Measurements from ENCODE around the gene NES.

DNA sequence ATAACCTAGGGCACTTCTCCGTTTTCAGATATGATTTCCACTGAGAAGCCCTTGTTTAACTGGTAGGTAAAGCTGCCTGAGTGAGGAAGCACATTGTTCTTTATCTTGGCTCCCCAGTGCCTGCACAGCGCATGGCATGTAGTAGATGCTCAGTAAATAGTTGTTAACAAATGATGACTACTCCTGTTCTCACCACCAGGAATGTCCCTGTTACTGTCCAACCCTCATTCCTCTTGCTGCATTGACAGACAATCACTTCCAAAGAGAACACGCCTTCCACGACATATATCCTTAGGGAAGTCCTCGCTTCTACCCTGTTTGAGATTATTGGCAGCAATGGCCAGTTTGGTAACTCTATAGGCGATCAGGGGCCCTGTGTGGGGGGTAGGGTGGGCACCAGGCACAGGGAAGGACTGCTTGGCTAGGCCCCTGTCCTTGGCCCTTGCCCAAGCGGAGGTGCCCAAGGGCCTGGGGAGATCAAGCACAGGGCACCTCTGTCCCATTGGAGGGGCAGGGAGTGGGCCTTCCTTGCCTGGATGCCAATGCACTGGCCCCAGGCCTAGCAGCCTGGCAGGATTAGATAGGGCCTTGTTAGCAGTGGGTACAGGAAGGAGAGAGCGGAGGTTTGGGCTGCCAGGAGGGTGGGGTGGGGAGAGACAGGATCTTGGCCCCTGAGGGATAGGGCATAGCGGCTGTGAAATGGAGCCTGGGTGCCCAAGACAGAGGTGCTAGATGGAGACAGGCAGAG lies 10.2 kb downstream of the NES start:
- TF ChIP-seq, protein P1, sequence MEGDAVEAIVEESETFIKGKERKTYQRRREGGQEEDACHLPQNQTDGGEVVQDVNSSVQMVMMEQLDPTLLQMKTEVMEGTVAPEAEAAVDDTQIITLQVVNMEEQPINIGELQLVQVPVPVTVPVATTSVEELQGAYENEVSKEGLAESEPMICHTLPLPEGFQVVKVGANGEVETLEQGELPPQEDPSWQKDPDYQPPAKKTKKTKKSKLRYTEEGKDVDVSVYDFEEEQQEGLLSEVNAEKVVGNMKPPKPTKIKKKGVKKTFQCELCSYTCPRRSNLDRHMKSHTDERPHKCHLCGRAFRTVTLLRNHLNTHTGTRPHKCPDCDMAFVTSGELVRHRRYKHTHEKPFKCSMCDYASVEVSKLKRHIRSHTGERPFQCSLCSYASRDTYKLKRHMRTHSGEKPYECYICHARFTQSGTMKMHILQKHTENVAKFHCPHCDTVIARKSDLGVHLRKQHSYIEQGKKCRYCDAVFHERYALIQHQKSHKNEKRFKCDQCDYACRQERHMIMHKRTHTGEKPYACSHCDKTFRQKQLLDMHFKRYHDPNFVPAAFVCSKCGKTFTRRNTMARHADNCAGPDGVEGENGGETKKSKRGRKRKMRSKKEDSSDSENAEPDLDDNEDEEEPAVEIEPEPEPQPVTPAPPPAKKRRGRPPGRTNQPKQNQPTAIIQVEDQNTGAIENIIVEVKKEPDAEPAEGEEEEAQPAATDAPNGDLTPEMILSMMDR (IDR thresholded peaks at IDR 0.05) = no peak
- TF ChIP-seq SIN3A (IDR thresholded peaks at IDR 0.05; ENCODE audit: borderline replicate concordance, insufficient read depth, low read depth, low read length) = no peak
- TF ChIP-seq, protein P2, sequence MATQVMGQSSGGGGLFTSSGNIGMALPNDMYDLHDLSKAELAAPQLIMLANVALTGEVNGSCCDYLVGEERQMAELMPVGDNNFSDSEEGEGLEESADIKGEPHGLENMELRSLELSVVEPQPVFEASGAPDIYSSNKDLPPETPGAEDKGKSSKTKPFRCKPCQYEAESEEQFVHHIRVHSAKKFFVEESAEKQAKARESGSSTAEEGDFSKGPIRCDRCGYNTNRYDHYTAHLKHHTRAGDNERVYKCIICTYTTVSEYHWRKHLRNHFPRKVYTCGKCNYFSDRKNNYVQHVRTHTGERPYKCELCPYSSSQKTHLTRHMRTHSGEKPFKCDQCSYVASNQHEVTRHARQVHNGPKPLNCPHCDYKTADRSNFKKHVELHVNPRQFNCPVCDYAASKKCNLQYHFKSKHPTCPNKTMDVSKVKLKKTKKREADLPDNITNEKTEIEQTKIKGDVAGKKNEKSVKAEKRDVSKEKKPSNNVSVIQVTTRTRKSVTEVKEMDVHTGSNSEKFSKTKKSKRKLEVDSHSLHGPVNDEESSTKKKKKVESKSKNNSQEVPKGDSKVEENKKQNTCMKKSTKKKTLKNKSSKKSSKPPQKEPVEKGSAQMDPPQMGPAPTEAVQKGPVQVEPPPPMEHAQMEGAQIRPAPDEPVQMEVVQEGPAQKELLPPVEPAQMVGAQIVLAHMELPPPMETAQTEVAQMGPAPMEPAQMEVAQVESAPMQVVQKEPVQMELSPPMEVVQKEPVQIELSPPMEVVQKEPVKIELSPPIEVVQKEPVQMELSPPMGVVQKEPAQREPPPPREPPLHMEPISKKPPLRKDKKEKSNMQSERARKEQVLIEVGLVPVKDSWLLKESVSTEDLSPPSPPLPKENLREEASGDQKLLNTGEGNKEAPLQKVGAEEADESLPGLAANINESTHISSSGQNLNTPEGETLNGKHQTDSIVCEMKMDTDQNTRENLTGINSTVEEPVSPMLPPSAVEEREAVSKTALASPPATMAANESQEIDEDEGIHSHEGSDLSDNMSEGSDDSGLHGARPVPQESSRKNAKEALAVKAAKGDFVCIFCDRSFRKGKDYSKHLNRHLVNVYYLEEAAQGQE (IDR thresholded peaks at IDR 0.05; ENCODE audit: insufficient read depth in 1 of 2, low read depth in 2 of 2, low read length in 1 of 2) = no peak
- TF ChIP-seq TCF7L2 (IDR thresholded peaks at IDR 0.05; ENCODE audit: low read depth, low read length) = no peak
